Suppressor macrophage treated with lipopolysaccharide for 1 hour (primary cell): ENCODE results near the gene TMEM223.
"Not testable (repeated sequence)": the region's sequence is repeated elsewhere in the genome, so short reads cannot be mapped to it uniquely, and the experiment has no call there.

Experiments used
- DNase-seq, 3 donors: peaks; one replicate each; pipeline ENCODE4 v3.0.0-alpha.2; 2020 to 2022

The TMEM223 gene

DNA sequence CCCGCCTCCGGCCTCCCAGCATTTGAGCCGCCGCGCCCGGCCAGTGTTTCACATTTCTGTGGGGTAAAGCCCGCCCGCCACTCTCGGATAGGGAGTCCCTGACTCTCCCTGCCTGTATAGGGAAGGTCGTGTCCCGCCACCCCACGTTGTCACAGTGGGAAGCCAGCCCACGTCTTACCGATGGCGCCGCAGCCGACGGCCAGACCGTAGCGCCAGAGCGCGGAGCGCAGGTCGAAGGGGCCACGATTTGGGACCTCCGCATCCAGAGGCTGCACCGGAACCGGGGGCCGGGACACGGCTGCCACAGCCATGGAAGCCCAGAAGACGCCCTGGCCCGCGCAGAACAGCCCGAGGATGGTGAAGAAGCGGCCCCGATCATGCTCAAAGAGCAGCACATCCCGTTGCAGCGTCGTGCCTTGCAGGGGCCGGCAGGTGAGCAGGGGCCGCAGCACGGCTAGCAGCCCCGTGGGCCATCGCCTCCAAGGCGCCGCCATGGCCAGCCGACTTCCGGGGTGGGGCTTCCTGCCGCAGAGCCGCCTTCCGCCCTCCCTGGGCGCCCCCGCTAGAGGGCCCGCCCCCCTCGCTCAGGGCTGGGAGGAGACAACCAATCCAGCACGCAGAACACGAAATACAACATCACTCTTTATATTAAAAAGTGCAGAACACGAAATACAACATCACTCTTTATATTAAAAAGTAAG, at the start of gene TMEM223:
TSS of gene TMEM223 (minus strand) at position 506 of the 701 bp plus-strand sequence. CDS start at position 494, 12 bp downstream.
- peak; percentile 83 to 95 (median 88) for DNase-seq

GRCh38 chr11:62840721-62841360, 49.0 kb upstream of the TMEM223 start:
- peak; percentile 95 to 97 (median 97) for DNase-seq

- DNase-seq: peak; percentile 96 to 98 (median 97)
Measured at GRCh38 chr11:62839050-62839945, 47.5 kb upstream of the TMEM223 start, which contains the start of gene WDR74. WDR74 (minus strand) TSS chr11:62839590; CDS start chr11:62839570, 20 bp downstream.

GRCh38 chr11:62835336-62835735, 43.5 kb upstream of the TMEM223 start:
- DNase-seq: no peak

DNA sequence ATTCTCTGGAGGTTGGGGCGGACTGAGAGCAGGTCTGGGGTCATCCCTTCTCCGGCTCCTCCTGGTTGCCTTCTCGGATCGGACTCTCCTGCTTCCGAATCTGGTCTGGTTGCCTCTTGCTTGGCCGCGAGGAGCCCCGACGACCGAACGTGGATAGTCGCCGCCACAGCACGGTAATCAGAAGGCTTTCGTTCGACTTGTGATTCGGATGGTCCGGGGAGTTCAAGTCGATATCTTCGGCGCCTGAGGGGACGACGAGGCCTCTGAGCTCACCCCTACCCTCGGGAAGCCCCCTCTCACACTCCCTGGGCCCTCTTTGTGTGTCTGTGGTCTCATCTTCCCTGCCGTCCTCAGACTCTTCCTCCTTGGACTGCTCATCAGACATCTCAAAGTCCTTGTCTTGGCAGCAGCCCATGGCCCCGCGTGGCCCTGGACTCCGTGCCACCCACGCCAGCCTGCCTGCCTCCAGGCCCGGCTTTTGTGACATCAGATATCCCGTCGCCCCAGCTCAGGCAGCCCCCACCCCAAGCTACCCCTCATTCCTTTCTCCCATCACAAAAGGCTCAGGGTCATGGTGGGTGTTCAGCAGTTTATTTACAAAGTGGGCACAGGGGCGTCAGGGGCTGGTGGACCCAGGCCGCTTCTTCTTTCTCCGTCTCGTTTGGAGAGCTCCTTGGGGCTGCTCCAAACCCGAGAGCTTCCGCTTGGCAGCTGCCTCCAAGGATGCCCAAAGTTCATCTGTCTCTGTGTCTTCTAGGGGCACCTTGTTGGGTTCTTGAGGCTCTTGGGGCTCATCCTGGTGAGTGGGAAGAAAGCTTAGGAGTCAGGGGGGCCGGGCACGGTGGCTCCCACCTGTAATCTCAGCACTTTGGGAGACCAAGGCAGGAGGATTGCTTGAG, 40.8 kb upstream of the TMEM223 start, which contains the start of gene TEX54:
TSS of gene TEX54 (minus strand) at position 506 of the 899 bp plus-strand sequence.
- peak; percentile 41 to 61 (median 47) for DNase-seq

- DNase-seq: peak; percentile 99 to 100 (median 100)
Measured at GRCh38 chr11:62831520-62832335, 39.9 kb upstream of the TMEM223 start, which contains the start of gene STX5. STX5 (minus strand) TSS chr11:62832051; CDS start chr11:62831243, 808 bp downstream.

DNA sequence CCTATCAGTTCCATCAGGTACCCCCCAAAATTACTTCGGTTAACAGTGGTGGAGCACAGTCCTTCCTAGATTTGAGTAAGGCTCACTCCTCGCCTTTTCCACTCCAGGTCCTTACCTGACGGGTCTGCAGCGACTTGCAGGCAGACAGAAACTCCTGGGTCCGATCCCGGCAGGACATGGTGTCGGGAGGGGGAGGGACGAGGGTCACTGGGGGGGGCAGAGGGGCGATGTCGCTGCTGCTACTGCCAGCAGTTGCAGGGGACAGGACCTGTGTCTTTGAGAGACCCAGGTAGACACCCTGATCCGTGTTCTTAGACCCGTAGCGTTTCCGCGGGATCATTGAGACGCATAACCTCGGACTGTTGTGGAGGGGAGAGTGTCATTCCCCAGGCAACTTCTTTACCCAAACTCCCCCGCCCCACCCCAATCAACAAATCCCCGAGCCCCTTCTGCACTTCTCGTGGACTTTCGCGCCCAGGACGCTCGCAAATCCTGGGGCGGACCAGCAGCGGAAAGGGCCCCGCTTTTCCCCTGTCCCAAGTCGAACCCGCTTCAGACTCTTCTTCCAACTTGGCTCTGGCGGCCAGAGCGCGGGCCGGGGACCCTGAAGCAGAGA, 39.2 kb upstream of the TMEM223 start:
- DNase-seq: peak in 1 of 3 donors; percentile 35

- DNase-seq: not testable (repeated sequence)
Measured at GRCh38 chr11:62828130-62828529, 36.3 kb upstream of the TMEM223 start.

GRCh38 chr11:62823677-62824076, 31.9 kb upstream of the TMEM223 start:
- DNase-seq: no peak

- DNase-seq: peak in 1 of 3 donors; percentile 29
Measured at GRCh38 chr11:62817129-62817528, 25.3 kb upstream of the TMEM223 start.

GRCh38 chr11:62816557-62816956, 24.8 kb upstream of the TMEM223 start:
- DNase-seq: peak; percentile 44 to 63 (median 62)

DNA sequence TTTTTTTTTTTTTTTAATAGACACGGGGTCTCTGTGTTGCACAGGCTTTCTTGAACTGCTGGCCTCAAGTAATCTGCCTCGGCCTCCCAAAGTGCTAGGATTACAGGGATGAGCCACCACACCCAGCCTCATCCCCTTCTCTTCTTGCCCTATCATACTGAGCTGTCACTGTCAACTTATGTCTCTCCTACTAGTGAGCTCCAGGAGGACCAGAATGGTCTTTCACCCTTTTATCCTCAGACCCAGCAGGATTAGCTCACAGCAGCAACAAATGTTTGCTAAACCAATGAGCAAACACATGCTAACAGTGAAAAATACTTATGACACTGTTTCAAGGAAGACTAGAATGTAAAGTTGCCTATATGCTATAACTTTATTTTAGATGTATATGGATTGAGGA, 19.9 kb upstream of the TMEM223 start:
- DNase-seq: no peak

DNA sequence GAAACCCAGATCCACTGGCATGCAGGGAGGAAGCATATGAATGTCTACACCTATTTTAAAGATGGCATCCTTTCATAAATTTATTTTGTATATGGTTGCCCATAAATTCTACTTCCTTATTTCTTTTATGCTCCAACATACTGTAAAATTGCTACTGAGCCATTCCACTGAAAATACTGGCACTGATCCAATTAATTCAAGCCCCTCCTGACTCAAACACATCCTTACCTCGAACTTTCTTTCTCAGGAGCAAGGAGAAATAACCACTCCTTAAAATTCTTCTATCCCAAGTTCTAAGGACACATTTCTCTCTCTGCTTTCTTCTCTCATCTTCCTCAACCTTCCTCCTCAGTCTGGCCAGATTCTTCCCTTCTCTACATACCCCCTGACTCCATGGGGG, 18.9 kb upstream of the TMEM223 start:
- no peak for DNase-seq

DNA sequence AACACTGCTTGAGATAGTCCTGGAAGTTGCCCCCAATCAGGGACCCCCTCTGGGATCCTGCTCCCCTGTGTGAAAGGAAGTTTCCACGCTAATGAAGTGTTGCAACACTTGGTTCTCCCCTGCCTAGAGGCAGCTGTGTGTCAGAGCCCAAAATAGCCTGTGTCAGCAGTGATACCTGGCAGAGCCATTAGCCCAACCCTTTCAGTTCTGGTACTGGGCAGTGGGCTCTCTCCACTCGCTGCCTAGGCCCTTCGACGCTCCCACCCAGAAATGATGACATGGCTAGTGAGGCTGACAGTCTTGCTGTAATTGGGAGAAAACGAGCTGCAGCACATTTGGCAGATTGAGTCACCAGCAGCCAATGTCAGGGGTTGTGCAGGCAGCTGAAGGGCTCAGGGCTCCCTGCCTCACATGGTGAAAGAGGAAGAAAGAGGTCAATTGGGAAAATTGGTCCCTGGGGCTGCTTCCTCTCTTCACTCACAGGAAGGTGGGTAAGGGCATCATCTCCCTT, 14.9 kb upstream of the TMEM223 start:
- peak; percentile 92 to 95 (median 92) for DNase-seq

DNA sequence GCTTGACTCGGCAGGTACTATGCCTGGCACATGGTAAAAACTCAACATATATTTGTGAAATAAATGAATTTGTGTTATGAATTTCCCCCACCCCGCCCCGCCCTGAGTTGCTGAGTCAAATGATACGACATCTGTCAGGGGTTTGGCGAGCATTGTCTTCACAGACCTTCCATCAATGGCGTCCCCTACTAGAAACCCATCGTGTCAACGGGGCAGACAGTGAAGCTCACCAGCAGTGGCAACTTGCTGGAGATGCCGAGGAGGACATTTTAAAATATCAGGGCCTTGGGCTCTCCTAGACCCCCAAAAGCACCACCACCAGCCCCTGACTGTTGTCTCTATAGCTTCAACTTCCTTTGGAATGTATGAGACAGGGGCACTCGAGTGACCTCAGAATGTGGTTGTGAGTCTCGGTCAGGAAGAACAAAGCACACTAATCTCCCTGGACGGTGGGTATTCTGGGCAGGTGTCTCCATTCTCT, 14.2 kb upstream of the TMEM223 start:
- DNase-seq: peak in 2 of 3 donors; percentile 34 to 43

DNA sequence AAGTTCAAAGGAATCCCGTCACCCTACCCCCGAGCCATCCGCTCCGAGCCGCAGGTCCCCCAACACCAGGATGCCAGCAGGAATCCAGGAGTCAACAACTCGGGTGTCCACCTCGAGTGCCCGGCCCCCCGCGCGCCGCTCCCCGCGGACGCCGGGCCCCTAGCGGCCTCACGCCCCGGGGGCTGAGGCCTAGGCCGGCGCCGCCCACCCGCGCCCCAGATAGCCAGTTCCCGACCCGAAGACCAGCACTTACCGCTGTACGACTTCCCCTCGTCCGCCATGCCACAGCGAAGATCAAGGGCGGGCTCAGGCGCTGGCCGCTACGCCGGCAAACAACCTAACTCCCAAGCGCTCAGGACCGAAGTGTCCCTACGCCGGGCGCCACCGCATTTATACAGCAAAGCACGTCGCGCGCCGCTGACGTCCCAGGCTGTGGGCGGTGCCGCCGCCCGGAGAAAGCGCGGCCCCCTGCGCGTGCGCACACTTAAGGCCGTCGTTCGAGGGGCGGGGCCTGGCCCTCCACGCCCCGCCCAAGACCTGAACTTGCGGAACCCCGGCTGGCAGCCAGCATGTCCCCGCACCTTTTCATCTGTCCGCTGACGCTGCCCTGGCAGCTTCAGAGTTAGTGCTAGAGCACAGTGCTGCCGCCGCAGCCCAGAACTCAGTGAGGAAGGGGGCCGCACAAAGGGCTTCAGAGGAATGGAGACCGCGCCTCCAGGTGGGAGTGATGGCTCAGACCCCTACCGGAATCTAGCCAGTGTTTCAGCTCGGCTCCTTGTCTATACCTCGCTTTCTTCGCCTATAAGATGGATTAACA, 13.5 kb upstream of the TMEM223 start, which contains the start of gene NXF1:
TSS of gene NXF1 (minus strand) at position 365 of the 817 bp plus-strand sequence. CDS start at position 281, 84 bp downstream.
- DNase-seq: peak; percentile 97 to 99 (median 99)

DNA sequence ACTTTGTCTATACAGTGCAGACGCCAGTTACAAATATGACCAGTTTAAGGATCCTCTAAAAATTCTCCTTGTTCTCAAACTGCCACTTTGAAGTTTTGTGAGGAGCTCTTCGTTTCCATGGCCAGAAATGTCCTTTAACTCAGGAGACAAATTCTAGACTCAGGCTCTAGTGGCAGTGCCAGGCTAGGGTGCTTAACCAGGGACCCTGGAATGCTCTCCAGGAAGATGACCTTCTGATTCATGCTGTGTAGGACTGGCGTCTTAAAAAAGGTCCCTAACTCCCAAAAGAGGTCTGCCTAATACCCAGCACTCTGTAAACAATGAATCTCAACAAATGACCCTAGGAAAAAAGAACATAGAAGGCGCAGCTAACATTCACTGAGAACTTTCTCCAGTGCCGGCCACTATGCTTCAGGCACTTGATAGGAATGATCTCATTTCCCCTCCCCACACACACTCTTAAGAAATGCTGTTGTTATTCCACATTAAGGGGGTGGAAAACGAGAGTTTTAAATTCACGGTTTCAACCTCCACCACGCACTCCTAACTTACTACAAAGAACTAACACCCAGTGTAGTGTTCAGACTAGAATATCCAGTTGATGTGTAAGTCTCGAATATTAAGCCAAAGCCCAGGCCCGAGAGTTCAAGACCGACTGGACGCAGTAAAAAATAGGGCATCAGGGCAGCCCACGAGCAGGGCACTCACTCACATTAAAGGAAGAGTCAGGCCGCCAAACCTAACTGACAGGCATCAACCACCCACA, 12.7 kb upstream of the TMEM223 start:
- DNase-seq: peak; percentile 58 to 66 (median 60)

GRCh38 chr11:62801071-62801470, 9.3 kb upstream of the TMEM223 start:
- no peak for DNase-seq
